Measurements from ENCODE around the gene SYP. TPM values are rescaled to one million over a fixed set of nuclear protein-coding genes. Genes with fewer than 3 reads are reported as not detected.

Gene SYP
- total and polyA plus RNA-seq, 9 of the 15 experiments (the other 6 are each of a cell fraction or from before 2014, with no cell fraction given) = 0.48 to 5.1 (median 2.6) TPM

- POLR2A ChIA-PET = no interaction called here
- Histone ChIP-seq H3K79me2 (ENCODE audit: control insufficient read depth, insufficient read depth, low read length) (no peaks in the 10 kb centered on the region), H3K27me3 (ENCODE audit: control insufficient read depth in 2 of 2, insufficient read depth in 2 of 2, low read length in 2 of 2) (no peaks in the 10 kb centered on the region), H3K4me3 (no peak overlapping the region), H3K9me1 (ENCODE audit: control insufficient read depth, insufficient read depth, low read length) (no peaks in the 10 kb centered on the region), H4K20me1 (replicated peaks; ENCODE audit: control insufficient read depth, insufficient read depth, low read length) (no peaks in the 10 kb centered on the region), H2AFZ (ENCODE audit: low read depth, low read length) (no peak overlapping the region), H3K4me2 (ENCODE audit: insufficient read depth, low read length) (no peak overlapping the region), H3K27ac (ENCODE audit: extremely low read depth, low read depth, low read length) (no peak overlapping the region), H3K9me3 (replicated peaks; ENCODE audit: control insufficient read depth, insufficient read depth, low read depth, low read length) (no peaks in the 10 kb centered on the region), H3K9ac (ENCODE audit: insufficient read depth in 1 of 2, low read depth in 2 of 2, low read length in 2 of 2) (no peak overlapping the region), H3K36me3 (ENCODE audit: control insufficient read depth, insufficient read depth, low read length) (no peaks in the 10 kb centered on the region), H3K4me1 (replicated peaks in 1 of 2; ENCODE audit: control insufficient read depth in 2 of 2, insufficient read depth in 2 of 2, low read length in 2 of 2) (peaks cover 0 to 11% of the 10 kb centered on the region in 2 experiments; a peak in 4 of 5 replicates)
- FAIRE-seq (no peak), DNase-seq (ENCODE audit: extremely low read depth in 1 of 4, low spot score in 3 of 4) (no peak), ATAC-seq (no peak)
- CTCF ChIA-PET (ENCODE audit: low intra/inter-chr PET ratio) = no interaction called here
- TF ChIP-seq MYC (IDR thresholded peaks at IDR 0.05; ENCODE audit: low read depth, low read length) (no peak), MYC (CRISPR knock-in tag; IDR thresholded peaks at IDR 0.05; ENCODE audit: borderline replicate concordance, low read depth) (no peak), HSF4 (CRISPR knock-in tag; IDR thresholded peaks at IDR 0.05; ENCODE audit: borderline replicate concordance) (no peak), TOE1 (IDR thresholded peaks at IDR 0.05; ENCODE audit: borderline replicate concordance) (no peak), TOE1 (CRISPR knock-in tag; IDR thresholded peaks at IDR 0.05; ENCODE audit: borderline replicate concordance, low read depth) (no peak), HBP1 (CRISPR knock-in tag; IDR thresholded peaks at IDR 0.05) (no peak), ELK1 (CRISPR knock-in tag; IDR thresholded peaks at IDR 0.05) (no peak), COPS2 (conservative IDR thresholded peaks at IDR 0.05) (no peak), ERF (CRISPR knock-in tag; IDR thresholded peaks at IDR 0.05) (no peak), THRA (IDR thresholded peaks at IDR 0.05) (no peak), ZNF274 (IDR thresholded peaks at IDR 0.05; ENCODE audit: borderline replicate concordance, low read depth, low read length) (no peak)
- WGBS (ENCODE audit: insufficient coverage, low coverage, missing lambda C conversion rate) = 14% methylated on average over 4 of the region's 8 CpGs
- intact Hi-C loops (cut with micrococcal nuclease) = no loop called here
- in situ Hi-C loops (cut with MboI) = no loop called here
- no TSS peak for BruUV-seq (replicated peaks)
Observed at GRCh38 chrX:49206543-49206942, 6.5 kb upstream of the SYP start.
